IMR-90 (cell line): ENCODE measurements around the gene CRIM1. TPM values are rescaled to one million over a fixed set of nuclear protein-coding genes. Genes with fewer than 3 reads are reported as not detected.

Experiments
- ATAC-seq: fragments of 200-7000 bp; cut with Tn5 transposase; 2 replicates; pipeline ENCODE4 v1.9.1; 2020; ENCODE audit warnings: low read depth, mild to moderate bottlenecking, moderate library complexity
- BruUV-seq: library from RNA; stranded (reverse); fragments of 400-500 nt; replicated peaks from 2 replicates; lab custom pipeline; 2021; lab: Mats Ljungman, UMichigan
- CTCF ChIA-PET: fragments of 300-600 bp; formaldehyde crosslinking; extraction: SDS; loops from one replicate; lab custom pipeline; 2021; ENCODE audit warnings: antibody characterized with exemption; lab: Yijun Ruan, JAX
- POLR2A ChIA-PET: fragments of 300-600 bp; sonication (Branson Sonifier 250); formaldehyde crosslinking; loops from one replicate; lab custom pipeline; 2022; ENCODE audit warnings: antibody characterized with exemption; ENCODE audit not compliant: unreplicated experiment; lab: Charles Lee
- DNase-seq: peaks from one replicate; pipeline ENCODE4 v3.0.0; 2013
- H2AFZ ChIP-seq: replicated peaks from 2 replicates; pipeline ENCODE3; 2013; ENCODE audit warnings: low read length, mild to moderate bottlenecking; ENCODE audit not compliant: poor library complexity
- H2AK5ac ChIP-seq: 2 replicates; pipeline ENCODE4 v1.6.1; 2013; ENCODE audit warnings: low read depth, low read length, inconsistent platforms
- H2AK9ac ChIP-seq: replicated peaks from 2 replicates; pipeline ENCODE3; 2013; ENCODE audit warnings: mild to moderate bottlenecking, low read depth, low read length, moderate library complexity; ENCODE audit not compliant: poor library complexity
- H2BK120ac ChIP-seq: 2 replicates; pipeline ENCODE4 v1.6.1; 2013; ENCODE audit warnings: low read depth, low read length, inconsistent platforms
- H2BK15ac ChIP-seq: 3 replicates; pipeline ENCODE4 v1.6.1; 2013; ENCODE audit warnings: low read depth, low read length, inconsistent platforms
- H2BK20ac ChIP-seq: 2 replicates; pipeline ENCODE4 v1.6.1; 2013; ENCODE audit warnings: low read depth, mild to moderate bottlenecking, inconsistent platforms, low read length, moderate library complexity
- H2BK5ac ChIP-seq: 2 replicates; pipeline ENCODE4 v1.6.1; 2013; ENCODE audit warnings: mild to moderate bottlenecking, low read depth, low read length, inconsistent platforms; ENCODE audit not compliant: poor library complexity, severe bottlenecking
- H3K14ac ChIP-seq: replicated peaks from 2 replicates; pipeline ENCODE4 v1.6.1; 2013; ENCODE audit warnings: low read depth, low read length, inconsistent platforms
- H3K18ac ChIP-seq: 2 replicates; pipeline ENCODE4 v1.6.1; 2013; ENCODE audit warnings: low read depth, low read length, control low read depth
- H3K23ac ChIP-seq: 2 replicates; pipeline ENCODE4 v1.6.1; 2013; ENCODE audit warnings: low read depth, low read length, inconsistent platforms
- H3K27ac ChIP-seq: 2 replicates; pipeline ENCODE4 v1.5.1; 2013; ENCODE audit warnings: mild to moderate bottlenecking, control low read depth, low read length; ENCODE audit not compliant: insufficient read depth
- H3K27me3 ChIP-seq: 2 replicates; pipeline ENCODE4 v1.6.1; 2013; ENCODE audit warnings: low read length; ENCODE audit not compliant: control insufficient read depth, insufficient read depth
- H3K36me3 ChIP-seq: 2 replicates; pipeline ENCODE4 v1.6.1; 2013; ENCODE audit warnings: low read length, mixed read lengths; ENCODE audit not compliant: control insufficient read depth, insufficient read depth
- H3K4ac ChIP-seq: 2 replicates; pipeline ENCODE4 v1.6.1; 2013; ENCODE audit warnings: low read depth, low read length, inconsistent platforms
- H3K4me1 ChIP-seq: 2 replicates; pipeline ENCODE4 v1.6.1; 2013; ENCODE audit warnings: low read length, mixed read lengths; ENCODE audit not compliant: control insufficient read depth, insufficient read depth
- H3K4me2 ChIP-seq: 2 replicates; pipeline ENCODE4 v1.6.1; 2013; ENCODE audit warnings: low read depth, mild to moderate bottlenecking, control low read depth, low read length, moderate library complexity
- H3K4me3 ChIP-seq: 2 replicates; pipeline ENCODE4 v1.5.1; 2013; ENCODE audit warnings: low read depth, mild to moderate bottlenecking, control low read depth, low read length, moderate library complexity; ENCODE audit not compliant: insufficient read depth
- H3K56ac ChIP-seq: 2 replicates; pipeline ENCODE4 v1.6.1; 2013; ENCODE audit warnings: low read length, inconsistent platforms; ENCODE audit not compliant: insufficient read depth; ENCODE audit errors: extremely low read depth
- H3K79me1 ChIP-seq, 2 experiments: 2 replicates each; pipeline ENCODE4 v1.6.1; 2013; ENCODE audit warnings: low read length in 2 of 2, inconsistent platforms in 1 of 2, low read depth in 1 of 2
- H3K9ac ChIP-seq: 2 replicates; pipeline ENCODE4 v1.6.1; 2013; ENCODE audit warnings: low read depth, low read length, control low read depth
- H3K9me1 ChIP-seq: 2 replicates; pipeline ENCODE4 v1.6.1; 2013; ENCODE audit warnings: low read length, inconsistent platforms; ENCODE audit not compliant: insufficient read depth
- H3K9me3 ChIP-seq: 2 replicates; pipeline ENCODE4 v1.6.1; 2013; ENCODE audit warnings: low read length; ENCODE audit not compliant: control insufficient read depth, insufficient read depth
- H4K20me1 ChIP-seq: 2 replicates; pipeline ENCODE4 v1.6.1; 2013; ENCODE audit warnings: low read length, inconsistent platforms; ENCODE audit not compliant: insufficient read depth
- H4K5ac ChIP-seq: 2 replicates; pipeline ENCODE4 v1.6.1; 2013; ENCODE audit warnings: mild to moderate bottlenecking, low read depth, low read length, control low read depth
- H4K8ac ChIP-seq, 2 experiments: 2 replicates each; pipeline ENCODE4 v1.6.1; 2013; ENCODE audit warnings: low read depth in 2 of 2, low read length in 2 of 2, control low read depth in 1 of 2, inconsistent platforms in 1 of 2
- H4K91ac ChIP-seq: 2 replicates; pipeline ENCODE4 v1.6.1; 2013; ENCODE audit warnings: low read depth, low read length, inconsistent platforms; ENCODE audit not compliant: insufficient read depth
- BHLHE40 ChIP-seq: fragments of 150-350 bp; IDR thresholded peaks from 2 replicates; pipeline ENCODE4 v1.6.1; 2016; ENCODE audit warnings: mild to moderate bottlenecking, low read depth, low read length
- CEBPB ChIP-seq: IDR thresholded peaks from 2 replicates; pipeline ENCODE4 v1.6.1; 2012; ENCODE audit warnings: low read depth, low read length, improper control_type of control experiment
- CHD1 ChIP-seq: IDR thresholded peaks from 2 replicates; pipeline ENCODE4 v1.6.1; 2012; ENCODE audit warnings: low read depth, low read length, improper control_type of control experiment
- ELK1 ChIP-seq: fragments of 150-350 bp; IDR thresholded peaks from 2 replicates; pipeline ENCODE4 v1.6.1; 2016; ENCODE audit warnings: low read depth, mild to moderate bottlenecking, low read length, moderate library complexity, borderline replicate concordance
- FOS ChIP-seq: fragments of 150-350 bp; IDR thresholded peaks from 2 replicates; pipeline ENCODE4 v1.6.1; 2016; ENCODE audit warnings: low read depth, low read length
- MAFK ChIP-seq: IDR thresholded peaks from 2 replicates; pipeline ENCODE4 v1.6.1; 2012; ENCODE audit warnings: low read depth, low read length, improper control_type of control experiment
- MAZ ChIP-seq: IDR thresholded peaks from 2 replicates; pipeline ENCODE4 v1.6.1; 2012; ENCODE audit warnings: low read depth, mild to moderate bottlenecking, low read length, improper control_type of control experiment, moderate library complexity, borderline replicate concordance
- MXI1 ChIP-seq: IDR thresholded peaks from 2 replicates; pipeline ENCODE4 v1.6.1; 2012; ENCODE audit warnings: low read depth, mild to moderate bottlenecking, low read length, moderate library complexity, borderline replicate concordance
- POLR2A ChIP-seq: IDR thresholded peaks from 2 replicates; pipeline ENCODE4 v1.6.1; 2012; ENCODE audit warnings: mild to moderate bottlenecking, low read depth, low read length
- RAD21 ChIP-seq: IDR thresholded peaks from 2 replicates; pipeline ENCODE4 v1.6.1; 2012; ENCODE audit warnings: low read length, improper control_type of control experiment
- RFX5 ChIP-seq: IDR thresholded peaks from 2 replicates; pipeline ENCODE4 v1.8.0; 2012; ENCODE audit warnings: low read depth, mild to moderate bottlenecking, low read length, moderate library complexity
- SMC3 ChIP-seq: fragments of 150-350 bp; IDR thresholded peaks from 2 replicates; pipeline ENCODE4 v1.6.1; 2016; ENCODE audit warnings: low read depth, mild to moderate bottlenecking, antibody characterized with exemption, low read length, moderate library complexity
- WGBS, 2 experiments: methylation state at CpG; one replicate each; pipeline versions ENCODE4 v1.1.5 to v1.1.7; 2013; ENCODE audit warnings: missing lambda C conversion rate in 2 of 2; ENCODE audit not compliant: insufficient read length in 1 of 2; ENCODE audit errors: extremely low coverage in 2 of 2; 5-methylcytosine and 5-hydroxymethylcytosine counted together
- dilution Hi-C: fragments of 300-500 bp; cut with HindIII; formaldehyde crosslinking; loops from one replicate; pipeline ENCODE4 v1.14.3; 2018; ENCODE audit warnings: low sequenced_read_pairs; ENCODE audit not compliant: unreplicated experiment
- in situ Hi-C: fragments of 300-500 bp; cut with MboI; formaldehyde crosslinking; loops from 3 replicates; pipeline ENCODE4 v1.14.3; 2019; ENCODE audit warnings: low sequenced_read_pairs, inconsistent platforms, mixed read lengths
- intact Hi-C: fragments of 100-400 bp; cut with micrococcal nuclease; formaldehyde crosslinking; loops from 2 replicates; pipeline ENCODE4 v1.10.0; 2022
- polyA plus RNA-seq, 3 experiments: library from polyadenylated mRNA; depleted of rRNA; stranded (reverse); fragments of >200 nt; gene quantifications; 2 replicates each; pipeline ENCODE4 v1.2.3, GENCODE V29; 2012; ENCODE audit warnings: low replicate concordance in 1 of 3
- total RNA-seq: library from RNA; depleted of rRNA; stranded (reverse); fragments of >200 nt; gene quantifications from 2 replicates; pipeline ENCODE4 v1.2.3, GENCODE V29; 2012

The CRIM1 gene
- total and polyA plus RNA-seq, 2 of the 4 experiments (the other 2 are of a cell fraction): 285 to 490 TPM

GRCh38 chr2:36451512-36451911, 95.9 kb downstream of the CRIM1 start:
- in situ Hi-C loops (no loop called here), dilution Hi-C loops (no loop called here), intact Hi-C loops (loop anchor here (2.0 to 5.0 kb wide), 2 partner anchors 35 to 94 kb away; partner anchors contain the start of gene CRIM1)
- ChIA-PET POLR2A (no interaction called here), CTCF (interaction anchor here (1.7 kb wide), 1 partner anchor 55 kb away, joined by 4 read pairs; no protein-coding TSS in a partner anchor)
- no peaks in the 10 kb centered on the region for H3K9me3 ChIP-seq
- H3K4me2 ChIP-seq: peak overlapping the region; percentile 4; the same call in 1 of the 2 replicates
- peak overlapping the region; percentile 14 for H4K5ac ChIP-seq
- H3K18ac ChIP-seq: peak overlapping the region; percentile 82
- peak overlapping the region; percentile 48 for H2BK120ac ChIP-seq
- peak overlapping the region; percentile 33; the same call in 1 of the 2 replicates for H3K56ac ChIP-seq
- H2BK20ac ChIP-seq: peak overlapping the region; percentile 70
- peak overlapping the region; percentile 68 for H3K23ac ChIP-seq
- peak overlapping the region; percentile 74 for H2BK5ac ChIP-seq
- H2AK5ac ChIP-seq: peak overlapping the region; percentile 90
- peak overlapping the region; percentile 66 for H3K14ac ChIP-seq
- H3K4me3 ChIP-seq: no peak overlapping the region
- H3K27me3 ChIP-seq: no peaks in the 10 kb centered on the region
- ATAC-seq (no peak; the same call in 1 of the 2 replicates), DNase-seq (peak; percentile 63)
- H2AK9ac ChIP-seq: no peak overlapping the region
- peak overlapping the region; percentile 75 for H4K91ac ChIP-seq
- H2AFZ ChIP-seq: no peak overlapping the region
- peaks cover 34% of the 10 kb centered on the region for H3K36me3 ChIP-seq
- H3K9ac ChIP-seq: peak overlapping the region; percentile 45
- H4K8ac ChIP-seq: peak overlapping the region; percentile 16 to 77
- peak overlapping the region; percentile 85 for H3K27ac ChIP-seq
- peak overlapping the region; percentile 78 for H2BK15ac ChIP-seq
- peaks cover 48% of the 10 kb centered on the region for H3K4me1 ChIP-seq
- TF ChIP-seq POLR2A (no peak), BHLHE40 (no peak), CHD1 (no peak), SMC3 (no peak), CEBPB (no peak), RAD21 (no peak), ELK1 (no peak), MXI1 (no peak), MAZ (no peak), RFX5 (no peak), FOS (no peak), MAFK (no peak)
- H3K9me1 ChIP-seq: peaks cover 43% of the 10 kb centered on the region
- peaks cover 36% of the 10 kb centered on the region; the same call in 1 of the 2 replicates for H4K20me1 ChIP-seq
- BruUV-seq: no TSS peak
- peaks cover 47 to 80% of the 10 kb centered on the region in 2 experiments for H3K79me1 ChIP-seq
- H3K4ac ChIP-seq: peak overlapping the region; percentile 89
- WGBS, 2 experiments: no CpG with 5 or more reads among the region's 5 CpGs
